ENCODE results near the gene HTRA2.

Gene HTRA2

DNA sequence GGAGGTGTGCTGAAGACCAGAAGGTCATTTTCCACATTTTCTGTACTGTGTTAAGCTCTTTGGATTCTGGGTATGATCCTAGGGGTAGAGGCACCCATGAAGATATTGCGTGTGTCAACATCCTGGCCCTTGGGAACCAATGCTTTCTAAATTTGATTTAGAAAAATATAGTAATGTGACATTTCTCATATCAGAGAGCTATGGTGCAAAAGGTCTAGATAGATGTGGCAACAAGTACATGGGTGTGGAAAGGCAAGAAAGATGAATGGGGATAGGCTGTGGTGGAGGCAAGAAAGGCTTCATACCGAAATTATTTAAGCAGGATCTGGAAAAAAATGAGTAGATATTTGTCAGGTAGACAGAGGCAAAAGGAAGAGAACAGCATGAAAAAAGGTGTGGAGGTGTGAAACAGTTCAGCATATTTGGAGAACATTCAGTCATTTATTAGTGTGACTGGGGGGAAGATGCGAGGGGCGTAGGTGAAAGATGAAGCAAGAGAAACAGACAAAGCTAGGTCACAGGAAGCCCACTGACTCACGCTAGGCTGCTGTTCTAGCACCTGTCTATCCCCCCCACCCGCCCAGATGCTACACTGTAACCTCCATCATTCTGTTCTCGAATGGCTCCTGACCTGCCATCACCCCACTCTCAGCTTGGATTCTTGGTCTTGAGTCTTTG is 36.5 kb downstream of the HTRA2 start:
- DNase-seq, result no peak

DNA sequence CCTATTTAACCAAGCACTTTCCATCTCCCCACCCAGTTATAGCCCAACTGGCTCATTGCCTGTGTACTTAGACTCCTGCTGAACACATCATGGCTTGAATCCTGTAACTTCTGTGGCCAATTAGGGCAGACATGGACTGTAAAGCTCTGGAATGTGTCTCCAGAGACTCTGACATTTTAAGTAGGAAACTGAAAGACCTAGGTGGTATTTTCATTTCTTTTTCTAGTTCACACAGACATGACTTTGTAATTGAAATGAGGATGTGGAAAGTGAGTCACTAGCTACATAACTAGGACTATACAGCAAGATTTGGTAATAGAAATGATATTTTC is 37.0 kb downstream of the HTRA2 start:
- DNase-seq, result peak; percentile 93

DNA sequence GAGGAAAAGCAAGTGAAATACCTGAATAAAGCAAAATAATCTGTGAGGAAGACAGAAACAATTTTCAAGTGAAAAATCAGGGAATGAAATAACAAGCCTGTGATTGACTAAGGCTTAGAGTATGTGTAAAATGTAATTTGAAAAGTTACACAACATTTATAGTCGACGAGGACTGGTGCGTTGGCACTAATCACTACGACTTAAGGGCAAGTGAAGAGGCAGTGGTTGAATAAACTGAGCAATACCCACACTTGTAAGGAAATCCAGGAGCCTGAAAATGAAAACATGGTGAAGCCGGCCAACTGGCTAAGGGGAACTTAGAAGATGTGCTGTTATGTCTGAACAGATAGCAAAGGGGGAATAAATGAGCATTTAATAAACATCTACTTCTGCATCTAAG is 38.1 kb downstream of the HTRA2 start:
- peak; percentile 91 for DNase-seq

DNA sequence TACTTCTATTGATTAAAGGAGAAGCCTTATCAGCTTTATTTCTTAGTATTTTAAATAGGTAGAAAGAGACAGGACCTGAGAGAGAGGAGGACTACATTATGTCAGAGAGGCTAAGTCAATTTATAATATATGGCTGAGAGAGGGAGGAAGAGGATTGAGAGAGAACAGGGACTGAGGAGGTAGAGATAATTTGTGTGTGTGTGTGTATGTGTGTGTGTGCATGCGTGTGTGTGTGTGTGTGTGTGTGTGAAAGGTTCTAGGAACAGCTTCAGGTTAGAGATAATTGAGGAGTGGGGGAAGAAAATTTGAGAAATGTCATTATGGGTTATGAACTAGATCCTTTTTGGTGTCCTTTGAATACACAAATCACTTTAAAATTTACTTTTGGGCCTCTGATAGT is 40.0 kb downstream of the HTRA2 start:
- DNase-seq, result no peak

DNA sequence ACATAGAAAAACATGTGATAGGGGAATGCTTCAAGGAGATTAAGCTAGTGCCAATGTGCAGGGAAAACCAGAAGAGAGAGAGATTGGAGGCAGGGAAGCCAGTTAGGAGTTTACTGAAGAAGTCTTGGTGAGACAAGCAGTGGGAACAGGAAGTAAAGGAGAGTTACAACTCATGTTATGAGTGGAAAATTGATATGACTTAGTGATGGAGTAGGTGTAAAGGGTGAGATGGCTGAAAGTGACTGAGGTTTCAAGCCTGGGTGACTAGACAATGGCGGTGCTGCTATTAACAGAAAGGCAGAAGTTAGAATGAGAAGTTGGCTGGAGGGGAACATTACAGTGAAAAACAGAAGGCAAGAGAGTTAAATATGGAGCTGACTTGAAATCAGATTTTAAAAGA is 41.3 kb downstream of the HTRA2 start:
- no peak for DNase-seq

DNA sequence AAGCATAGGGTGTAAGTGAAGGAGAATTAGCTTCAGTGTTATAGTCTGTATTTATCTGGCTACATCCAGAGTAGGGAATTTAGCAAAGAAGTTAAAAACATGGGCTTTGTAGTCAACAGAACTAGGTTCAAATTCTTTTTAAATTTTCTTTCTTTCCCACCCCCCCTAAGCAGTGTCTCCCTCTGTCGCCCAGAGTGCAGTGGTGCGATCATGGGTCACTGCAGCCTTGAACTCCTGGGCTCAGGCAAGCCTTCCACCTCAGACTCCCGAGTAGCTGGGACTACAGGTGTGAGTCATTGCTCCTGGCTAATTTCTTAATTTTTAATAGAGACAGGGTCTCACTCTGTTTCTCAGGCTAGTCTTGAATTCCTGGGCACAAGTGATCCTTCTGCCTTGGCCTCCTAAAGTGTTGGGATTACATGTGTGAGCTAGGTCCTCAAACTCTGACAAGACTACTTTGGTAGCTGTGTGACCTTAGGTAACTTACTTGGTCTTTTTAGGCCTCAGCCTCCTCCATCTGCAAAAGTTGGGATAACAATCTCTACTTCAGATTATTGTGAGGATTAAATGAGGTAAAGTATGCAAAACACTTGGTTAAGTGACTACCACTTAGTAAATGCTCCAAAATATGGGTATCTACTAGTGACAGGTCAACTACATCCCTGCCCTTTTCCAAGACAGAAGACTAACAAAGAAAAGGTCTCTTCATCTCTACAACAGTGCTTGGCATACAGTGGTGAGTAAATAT is 42.6 kb downstream of the HTRA2 start:
- DNase-seq, result no peak

DNA sequence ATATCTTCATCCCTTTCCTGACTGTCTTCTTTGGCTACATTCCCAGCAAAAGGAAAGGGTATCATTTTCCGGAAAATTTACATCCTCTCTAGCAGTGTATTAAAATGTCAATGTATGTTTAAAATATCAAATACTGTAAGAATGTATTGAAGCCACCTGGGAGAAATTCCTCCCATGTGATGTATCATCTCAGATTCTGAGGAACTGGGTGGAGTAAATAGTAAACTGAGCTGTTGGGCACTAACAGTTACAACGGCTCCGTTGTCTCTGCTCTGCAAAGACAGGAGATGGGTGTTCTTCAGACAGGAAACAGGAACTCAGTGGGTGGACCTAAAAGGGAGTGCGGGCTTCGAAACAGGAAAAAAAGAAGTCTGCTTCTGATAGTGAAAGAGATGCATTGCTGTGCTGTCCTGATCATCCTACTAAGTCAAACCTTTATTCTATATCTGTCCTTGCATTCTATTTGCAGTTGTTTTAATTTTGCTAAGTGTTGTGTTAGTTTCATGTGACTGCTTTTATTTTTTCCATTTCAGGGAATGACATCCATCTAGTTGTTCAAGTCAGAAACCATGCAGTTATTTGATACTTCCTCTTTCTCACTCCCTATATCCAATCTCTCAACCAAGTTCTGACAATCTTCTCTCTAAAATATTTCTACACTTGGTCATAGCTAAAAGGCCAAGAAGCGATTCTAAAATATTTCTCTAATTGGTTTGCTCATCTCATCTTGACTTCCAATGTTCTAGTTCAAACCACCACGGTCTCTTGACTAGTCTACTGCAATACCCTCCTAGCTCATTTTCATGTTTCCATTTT is 44.2 kb downstream of the HTRA2 start:
- DNase-seq, result peak; percentile 77

DNA sequence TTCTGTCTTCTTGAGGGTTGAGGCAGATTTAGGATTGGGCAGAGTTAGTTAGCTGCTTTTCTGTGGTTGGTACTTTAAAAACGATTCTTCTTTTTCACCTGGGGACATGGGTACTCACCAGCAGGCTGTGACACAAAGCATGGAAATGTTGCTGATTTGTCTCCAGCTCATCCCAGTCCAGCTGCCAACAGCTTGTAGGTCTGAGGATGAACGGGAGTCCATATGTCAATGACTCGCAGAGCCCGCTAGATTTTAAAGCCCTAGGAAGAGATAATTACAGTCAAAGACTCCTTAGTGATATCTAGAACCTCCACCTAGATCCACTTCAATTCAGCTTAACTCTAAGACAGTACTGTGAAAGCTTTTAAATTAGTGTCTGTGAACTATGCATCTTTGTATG is 45.6 kb downstream of the HTRA2 start:
- peak; percentile 47 for DNase-seq

DNA sequence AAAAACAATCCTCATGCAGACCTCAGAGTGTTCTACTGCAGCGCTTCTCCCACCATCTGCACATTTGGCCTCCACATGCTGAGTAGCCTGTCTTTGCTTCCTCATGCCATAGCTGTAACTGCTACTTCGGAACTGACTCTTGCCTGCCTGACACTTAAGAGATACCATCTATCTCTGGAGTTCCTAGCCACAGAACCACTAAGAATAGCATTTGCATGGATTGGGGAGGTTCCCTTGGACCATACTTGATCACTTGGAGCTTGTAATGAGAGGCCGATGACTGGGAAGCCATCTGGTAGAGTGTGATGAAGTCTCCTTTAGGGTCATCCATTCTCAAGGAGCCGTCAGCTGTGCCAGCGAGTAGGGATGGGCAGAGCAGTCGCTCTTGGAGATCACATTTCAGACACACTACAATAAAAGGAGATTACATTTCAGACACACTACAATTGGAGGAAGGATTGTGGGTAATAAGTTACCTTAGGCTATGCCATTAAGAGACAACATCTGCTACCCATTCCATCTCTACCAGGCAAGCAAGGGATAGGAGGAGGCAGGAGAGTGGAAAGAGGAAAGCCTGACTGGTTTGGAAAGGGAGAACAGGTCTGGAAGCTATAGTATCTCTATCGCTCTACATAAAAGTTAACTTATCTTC is 46.6 kb downstream of the HTRA2 start:
- DNase-seq, result peak; percentile 85

DNA sequence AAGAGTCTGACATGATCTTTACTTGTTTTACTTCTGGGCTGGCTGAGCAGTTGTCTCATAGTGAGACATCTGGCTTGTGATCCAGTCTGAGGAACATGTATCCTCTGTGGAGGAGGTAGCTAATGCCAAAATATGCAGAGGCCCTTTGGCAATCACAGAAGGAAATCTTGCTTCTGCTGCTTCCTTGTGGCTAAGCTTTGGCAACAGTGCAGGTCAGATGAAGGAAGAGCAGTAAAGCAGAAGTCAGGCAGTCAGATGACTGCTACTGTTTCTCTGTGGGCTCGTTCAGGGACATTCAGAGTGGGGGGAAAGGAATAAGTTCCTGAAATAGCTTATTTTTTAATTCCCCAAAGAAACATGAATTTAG is 47.1 kb downstream of the HTRA2 start:
- DNase-seq, result peak; percentile 80

DNA sequence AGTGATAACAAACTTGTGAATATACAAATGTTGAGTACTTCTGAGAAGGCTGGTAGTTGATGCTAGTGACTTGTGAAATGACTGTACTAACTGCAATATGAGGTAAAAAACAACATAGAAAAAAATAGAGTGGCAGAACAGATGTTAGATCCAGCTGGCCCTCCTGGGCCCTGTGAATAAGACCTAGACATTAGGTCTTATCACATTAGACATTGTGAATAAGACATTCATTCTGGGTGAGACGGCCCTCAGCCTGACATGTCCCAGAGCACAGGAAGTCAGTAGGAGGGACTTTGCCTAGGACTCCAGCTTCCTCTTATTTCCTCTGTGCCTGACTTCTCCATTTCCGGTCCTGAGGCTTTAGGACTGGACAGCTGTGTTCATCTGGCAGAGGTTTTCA is 47.7 kb downstream of the HTRA2 start:
- peak; percentile 63 for DNase-seq

DNA sequence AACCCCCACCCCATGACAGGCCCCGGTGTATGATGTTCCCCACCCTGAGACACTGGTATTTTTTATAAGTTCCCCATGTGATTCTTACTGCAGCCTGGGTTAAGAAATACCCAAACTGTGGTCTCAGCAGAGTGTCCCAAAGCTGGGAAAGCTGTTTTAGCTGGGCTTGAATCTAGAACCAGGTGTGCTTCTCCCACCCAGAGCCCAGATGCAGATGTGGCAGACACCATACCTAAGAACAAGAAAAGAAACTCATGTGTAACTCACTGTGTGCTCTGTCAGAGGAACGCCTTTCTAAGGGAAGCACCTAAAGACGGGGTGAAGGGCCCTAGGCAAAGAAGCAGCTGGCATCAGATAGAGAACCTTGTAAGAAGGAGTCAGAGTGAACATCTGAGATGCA is 48.7 kb downstream of the HTRA2 start:
- no peak for DNase-seq

DNA sequence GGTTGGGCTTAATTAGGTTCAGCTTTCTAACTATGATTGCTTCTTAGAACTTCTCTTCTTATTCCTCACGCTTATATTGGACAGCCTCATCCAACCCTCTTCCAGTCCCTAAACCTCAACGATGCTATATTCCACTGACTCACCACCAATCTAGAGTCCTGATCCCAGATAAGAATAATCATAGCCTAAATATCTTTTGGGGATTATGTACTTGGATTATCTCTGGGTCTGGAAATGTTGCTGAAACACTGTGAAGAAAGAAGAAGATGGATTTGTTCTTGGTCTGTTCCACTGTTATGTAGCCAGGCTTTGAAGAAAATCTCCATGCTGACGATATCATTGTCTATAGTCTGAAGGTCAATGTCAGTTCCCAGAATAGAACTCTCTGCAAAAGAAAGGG is 51.7 kb downstream of the HTRA2 start:
- no peak for DNase-seq

DNA sequence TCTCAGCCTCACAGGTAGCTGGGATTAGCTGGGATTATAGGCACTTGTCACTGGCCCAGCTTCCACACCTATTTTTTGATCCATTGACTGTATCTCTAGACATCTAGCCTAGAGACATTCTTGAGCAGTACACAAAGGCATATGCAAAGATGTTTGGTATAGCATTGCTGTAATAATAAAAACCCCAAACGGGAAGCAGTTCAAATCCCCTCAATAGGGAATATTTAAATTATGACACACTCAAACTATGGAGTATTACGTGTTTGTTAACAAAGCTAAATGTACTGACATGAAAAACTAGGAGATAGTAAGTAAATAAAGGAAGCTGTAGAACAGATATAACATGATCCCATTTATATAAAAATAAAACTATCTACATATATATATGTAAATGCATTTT is 52.5 kb downstream of the HTRA2 start:
- DNase-seq, result no peak

Data from EL (cell line).